ENCODE measurements around the gene HIPK1. TPM values are rescaled to one million over a fixed set of nuclear protein-coding genes. Genes with fewer than 3 reads are reported as not detected.

Gene HIPK1
- 10 to 100 TPM; 38.7 to 47.9 (median 44.7) TPM for polyA plus RNA-seq (ENCODE audit: insufficient read length in 4 of 4)

DNA sequence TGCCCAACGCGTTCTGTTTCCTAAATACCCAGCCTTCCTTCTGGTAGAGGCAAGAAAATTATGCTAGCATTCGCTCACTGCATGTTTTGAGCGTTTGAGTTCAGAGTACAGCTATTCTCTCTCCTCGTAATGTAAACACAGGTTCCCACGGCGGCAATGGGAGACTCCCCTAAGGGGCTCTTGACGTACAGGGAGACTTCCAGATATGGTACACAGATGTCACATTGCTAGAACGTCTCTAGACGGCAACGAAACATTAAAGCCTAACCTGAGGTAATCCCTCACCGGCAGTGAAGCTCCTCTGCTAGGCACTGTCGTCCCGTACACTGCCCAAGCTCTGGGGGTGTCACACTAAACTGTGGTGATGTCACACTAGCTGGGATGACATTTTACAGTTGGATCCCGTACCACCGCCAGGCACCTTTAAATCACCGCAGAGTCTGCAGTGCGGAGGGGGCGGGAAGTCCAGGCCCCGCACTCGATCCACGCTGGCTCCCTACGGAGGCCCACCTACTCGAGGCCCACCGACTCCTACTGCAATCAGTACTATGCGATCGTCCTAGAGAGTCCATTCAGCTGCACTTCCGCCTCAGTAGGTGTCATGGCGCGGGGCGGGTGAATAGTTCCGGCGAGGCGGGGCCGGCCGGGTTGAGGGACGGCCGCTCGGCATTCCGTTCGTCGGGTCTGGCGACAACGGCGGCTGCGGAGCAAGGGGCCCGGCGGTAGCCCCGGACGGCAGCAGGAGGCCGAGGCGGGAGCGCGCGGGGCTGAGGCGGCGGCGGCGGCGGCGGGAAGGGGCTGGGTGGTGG lies at the start of gene HIPK1:
TSS of gene HIPK1 (plus strand) at position 384 of the 809 bp plus-strand sequence.
- DNase-seq (ENCODE audit: low read depth in 4 of 4, low spot score in 3 of 4) = peak; percentile 87 to 93 (median 88)

DNA sequence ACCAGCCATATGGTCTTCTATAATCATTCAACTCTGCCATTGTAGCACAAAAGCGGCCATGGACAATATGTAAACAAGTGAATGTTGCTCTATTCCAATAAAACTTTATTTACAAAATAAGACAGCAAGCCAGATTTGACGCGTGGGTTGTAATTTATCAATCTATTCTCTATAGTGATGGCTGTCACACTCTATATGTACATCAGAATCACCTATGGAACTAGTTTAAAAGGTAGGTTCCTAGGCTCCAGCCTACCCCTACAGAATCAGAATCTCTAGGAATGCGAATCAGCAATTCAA lies 49.4 kb upstream of the HIPK1 start:
- DNase-seq (ENCODE audit: low read depth in 4 of 4, low spot score in 3 of 4) = no peak

DNA sequence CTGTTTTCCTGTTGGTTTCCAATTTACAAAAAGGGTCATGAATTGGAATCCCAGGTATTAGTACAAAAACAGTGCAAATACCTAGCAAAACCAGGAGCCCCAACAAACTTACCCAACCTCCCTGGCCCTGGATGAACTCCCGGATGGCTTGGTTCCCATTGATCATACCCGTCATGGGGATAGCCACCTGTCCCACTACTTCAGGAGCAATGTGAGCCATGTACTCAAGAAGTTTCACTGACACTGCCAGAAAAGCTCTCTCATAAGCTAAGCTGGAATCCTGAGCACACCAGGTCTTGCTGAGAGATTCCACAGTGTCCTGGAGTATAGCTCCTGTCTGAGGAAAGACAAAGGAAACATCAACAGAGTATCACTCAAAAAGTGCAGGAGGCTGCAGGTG lies 47.5 kb upstream of the HIPK1 start:
- DNase-seq (ENCODE audit: low read depth in 4 of 4, low spot score in 3 of 4) = no peak

DNA sequence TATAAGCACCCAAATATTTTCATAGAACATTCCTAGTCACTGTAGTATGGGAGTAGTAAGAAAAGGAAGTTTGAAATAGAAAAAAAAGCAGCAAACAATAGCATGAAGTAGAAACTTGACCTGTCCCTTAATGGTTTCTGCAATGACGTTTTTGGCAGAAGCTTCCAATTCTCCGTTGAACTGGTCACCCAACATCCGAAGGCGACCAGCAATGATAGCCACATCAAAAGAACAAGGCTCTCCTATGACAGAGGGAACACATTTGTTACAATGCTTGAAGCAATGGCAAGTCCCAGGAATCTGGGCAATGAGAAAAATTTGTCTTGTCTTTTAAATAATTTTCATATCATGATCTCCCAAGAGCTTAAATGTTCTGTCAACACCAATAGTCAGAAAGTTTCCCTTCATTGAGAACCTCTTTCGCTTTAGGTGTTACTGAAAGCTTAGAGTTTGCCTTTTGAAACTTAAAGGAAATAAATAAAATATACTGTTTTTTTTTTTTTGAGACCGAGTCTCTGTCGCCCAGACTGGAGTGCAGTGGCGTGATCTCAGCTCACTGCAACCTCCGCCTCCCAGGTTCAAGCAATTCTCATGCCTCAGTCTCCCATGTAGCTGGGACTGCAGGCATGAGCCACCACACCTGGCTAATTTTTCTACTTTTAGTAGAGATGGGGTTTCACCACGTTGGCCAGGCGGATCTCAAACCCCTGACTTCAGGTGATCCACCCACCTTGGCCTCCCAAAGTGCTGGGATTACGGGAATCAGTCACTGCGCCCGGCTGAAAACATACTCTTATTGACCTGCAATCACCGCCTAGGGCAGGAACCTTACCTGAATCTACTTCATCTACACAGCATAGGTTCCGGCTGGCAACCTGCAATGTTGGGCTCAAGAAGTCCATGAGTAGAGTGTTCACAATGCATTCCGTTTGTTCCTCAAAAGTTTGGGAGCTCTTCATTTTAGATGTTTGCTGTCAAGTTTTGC lies 42.4 kb upstream of the HIPK1 start:
- DNase-seq (ENCODE audit: low read depth in 4 of 4, low spot score in 3 of 4) = no peak

DNA sequence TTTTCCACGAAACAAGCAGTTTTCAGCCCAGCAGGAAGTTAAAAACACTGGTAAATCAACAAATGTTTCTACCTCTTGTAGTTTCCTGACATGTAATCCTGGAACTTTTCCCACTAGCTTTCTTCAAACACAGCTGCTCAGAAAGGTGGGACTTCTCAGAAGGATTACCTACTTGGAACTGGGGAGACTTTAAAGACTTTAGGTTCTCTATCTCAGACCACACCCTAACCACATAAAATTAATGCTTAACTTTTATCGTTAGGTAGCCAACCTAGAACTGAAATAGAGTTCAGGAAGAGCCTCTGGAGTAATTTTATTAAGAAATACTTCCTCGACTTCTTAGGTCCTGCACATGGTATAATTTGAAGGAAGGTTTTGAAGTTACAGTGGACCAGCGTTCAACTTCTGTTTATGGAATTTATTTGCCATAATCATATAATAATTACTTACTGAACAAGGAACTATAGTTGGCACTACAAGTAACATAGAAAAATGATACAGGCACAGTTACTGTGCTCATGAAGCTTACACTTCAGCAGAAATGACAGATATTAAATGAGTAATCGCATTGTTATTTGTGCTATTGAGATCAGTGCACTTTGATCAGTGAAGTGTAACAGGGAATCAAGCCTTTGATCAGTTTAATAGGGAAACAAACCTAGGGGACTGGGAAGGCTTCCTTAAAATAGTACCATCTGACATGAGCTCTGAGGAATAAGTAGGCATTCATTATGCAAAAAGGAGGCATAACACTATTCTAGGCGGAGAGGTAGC lies 41.5 kb upstream of the HIPK1 start, which contains the start of gene BCL2L15:
TSS of gene BCL2L15 (minus strand) at position 180 of the 774 bp plus-strand sequence. CDS start 206 bp downstream, outside the sequence.
- DNase-seq (ENCODE audit: low read depth in 4 of 4, low spot score in 3 of 4) = no peak

DNA sequence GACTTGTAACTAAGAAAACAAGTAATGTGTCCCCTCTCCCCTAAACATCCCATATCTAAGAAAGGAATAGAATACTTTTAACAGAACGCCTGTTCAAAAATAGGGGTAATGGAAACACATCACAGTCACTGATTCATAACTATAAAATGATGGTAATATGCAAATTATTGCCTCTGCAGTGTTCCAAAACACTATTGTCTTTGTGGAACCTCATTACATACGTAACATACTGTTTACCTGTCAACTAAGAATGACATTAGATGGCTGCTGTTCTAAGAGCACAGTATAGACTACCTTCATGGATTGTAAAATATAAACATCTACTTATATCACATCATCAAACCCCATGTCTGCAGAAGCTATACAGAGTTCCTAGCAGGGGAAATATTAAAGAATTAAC lies 38.3 kb upstream of the HIPK1 start:
- no peak for DNase-seq (ENCODE audit: low read depth in 4 of 4, low spot score in 3 of 4)

DNA sequence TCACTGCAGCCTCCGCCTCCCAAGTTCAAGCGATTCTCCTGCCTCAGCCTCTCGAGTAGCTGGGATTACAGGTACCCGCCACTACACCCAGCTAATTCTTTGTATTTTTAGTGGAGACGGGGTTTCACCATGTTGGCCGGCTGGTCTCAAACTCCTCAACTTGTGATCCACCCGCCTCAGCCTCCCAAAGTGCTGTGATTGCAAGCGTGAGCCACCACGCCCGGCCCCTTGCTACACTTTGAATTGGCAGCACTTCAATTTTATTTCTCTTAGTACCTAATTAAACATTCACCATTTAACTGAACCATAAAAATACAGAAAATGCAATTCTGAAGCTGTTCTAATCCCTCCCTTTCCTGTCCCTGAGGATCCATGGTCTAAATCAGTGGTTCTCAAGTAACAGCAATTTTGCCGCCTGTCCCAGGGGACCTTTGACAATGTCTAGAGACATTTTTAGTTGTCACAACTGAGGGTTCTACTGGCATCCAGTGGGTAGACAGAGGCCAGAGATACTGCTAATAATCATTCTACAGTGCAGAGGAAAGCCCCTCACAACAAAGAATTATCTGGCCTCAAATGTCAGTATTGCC lies 37.4 kb upstream of the HIPK1 start:
- no peak for DNase-seq (ENCODE audit: low read depth in 4 of 4, low spot score in 3 of 4)

DNA sequence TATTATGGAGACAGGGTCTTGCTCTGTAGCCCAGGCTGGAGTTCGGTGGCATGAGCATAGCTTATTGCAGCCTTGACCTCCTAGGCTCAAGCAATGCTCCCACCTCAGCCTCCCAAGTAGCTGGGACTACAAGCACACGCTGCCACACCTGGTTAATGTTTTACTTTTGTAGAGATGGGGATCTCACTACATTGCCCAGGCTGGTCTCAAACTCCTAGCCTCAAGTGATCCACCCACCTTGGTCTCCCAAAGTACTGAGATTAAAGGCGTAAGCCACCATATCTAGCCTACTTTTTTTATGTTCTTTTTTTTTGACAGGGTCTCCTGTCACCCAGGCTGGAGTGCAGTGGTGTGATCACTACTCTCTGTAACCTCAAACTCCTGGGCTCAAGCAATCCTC lies 35.9 kb upstream of the HIPK1 start:
- no peak for DNase-seq (ENCODE audit: low read depth in 4 of 4, low spot score in 3 of 4)

DNA sequence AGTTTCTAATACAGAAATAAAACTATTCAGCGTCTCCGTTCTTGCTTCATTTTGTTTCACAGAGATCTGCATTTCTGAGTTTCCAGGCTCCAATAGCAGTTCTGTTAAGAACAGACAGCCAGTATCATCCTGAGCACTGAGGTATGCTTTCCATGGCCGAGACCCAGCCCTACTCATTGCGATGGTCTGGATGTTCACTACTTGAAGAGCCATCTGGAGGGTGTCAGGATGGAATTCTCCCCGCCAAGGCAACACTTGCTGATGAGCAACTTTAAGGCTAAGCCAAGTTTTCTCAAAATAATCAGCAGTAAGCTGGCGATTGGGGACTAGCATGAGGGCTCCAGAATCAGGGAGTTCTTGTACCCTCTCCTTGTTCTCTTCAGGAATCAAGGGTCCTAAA lies 34.0 kb upstream of the HIPK1 start:
- no peak for DNase-seq (ENCODE audit: low read depth in 4 of 4, low spot score in 3 of 4)

DNA sequence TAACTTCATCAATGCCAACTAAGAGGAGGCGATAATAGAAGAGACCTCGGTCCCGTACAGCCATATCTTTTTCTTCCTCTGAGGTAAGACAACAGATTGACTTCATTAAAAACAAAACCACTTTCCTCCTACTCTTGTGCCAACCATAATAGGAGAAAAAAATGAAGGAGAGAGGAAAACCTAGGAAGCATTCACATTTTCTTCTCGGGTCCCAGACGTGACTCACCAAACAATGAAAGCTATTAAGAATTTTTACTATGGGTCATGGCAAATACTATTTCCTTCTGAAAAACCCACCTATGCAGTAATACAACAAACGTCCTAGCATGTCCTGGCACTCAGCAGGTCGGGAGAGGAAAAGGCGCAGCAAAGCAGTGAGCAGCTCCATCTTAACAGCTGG lies 33.2 kb upstream of the HIPK1 start:
- DNase-seq (ENCODE audit: low read depth in 4 of 4, low spot score in 3 of 4) = no peak

DNA sequence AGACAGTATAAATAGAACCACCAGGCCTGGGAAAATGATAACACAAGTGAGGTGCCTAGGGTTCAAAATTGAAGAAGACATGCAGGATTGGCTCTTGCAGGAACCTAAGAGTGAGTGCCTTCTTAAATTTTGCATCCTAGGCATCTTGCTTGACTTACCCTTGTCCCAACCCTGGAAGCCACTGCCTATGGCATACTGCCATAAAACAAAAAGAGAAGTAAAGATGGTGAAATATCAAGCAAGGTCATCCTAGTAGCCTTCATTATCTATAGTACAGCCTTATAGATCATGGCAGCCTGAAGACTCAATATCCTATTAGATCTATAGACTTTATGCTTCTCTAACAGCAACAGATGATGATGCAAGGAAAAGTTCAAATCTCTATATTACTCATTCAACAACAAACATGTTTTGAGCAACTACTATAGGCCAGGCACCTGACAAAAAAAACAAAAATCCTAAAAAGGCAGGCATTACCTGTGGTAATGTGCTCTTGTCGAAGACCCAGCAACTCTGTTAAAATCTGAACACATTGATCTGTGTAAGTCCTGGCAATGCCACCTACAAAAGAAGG lies 30.8 kb upstream of the HIPK1 start:
- no peak for DNase-seq (ENCODE audit: low read depth in 4 of 4, low spot score in 3 of 4)

DNA sequence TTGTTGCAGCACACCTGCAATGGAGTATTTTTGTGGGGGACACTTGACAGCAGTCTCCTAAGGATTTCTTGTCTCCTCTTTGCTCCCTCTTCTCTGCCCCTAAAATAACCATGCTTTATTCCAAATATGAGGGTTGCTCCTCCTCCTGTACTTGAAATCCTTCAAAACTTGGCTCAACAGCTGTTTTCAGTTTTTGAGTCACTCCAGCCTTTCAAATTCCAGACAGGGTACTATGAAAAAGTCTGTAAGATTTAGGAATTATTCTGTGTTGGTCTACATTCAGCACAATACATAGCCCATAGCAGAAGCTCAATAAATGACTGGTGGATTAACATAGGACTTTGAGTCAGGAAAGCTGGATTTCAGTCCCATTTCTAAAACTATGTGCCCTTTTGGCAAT lies 30.0 kb upstream of the HIPK1 start:
- no peak for DNase-seq (ENCODE audit: low read depth in 4 of 4, low spot score in 3 of 4)

DNA sequence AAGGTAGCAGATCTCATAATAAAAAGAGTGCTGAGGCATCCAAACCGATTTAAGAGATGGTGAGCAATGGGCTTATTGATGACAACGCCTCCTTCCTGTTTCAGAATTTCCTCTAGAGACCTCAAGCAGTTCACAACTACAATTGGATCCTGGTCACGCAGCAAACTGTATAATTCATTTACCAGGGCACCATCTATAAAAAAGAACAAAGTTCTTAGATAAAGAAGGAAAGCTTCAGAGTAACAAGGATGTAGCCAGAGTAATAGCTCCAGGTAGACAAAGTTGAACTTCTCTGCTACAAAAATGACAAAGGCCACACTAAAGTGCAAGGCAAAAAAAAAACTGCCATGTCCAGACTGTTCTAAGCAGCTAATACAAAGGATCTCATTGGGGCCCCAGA lies 27.9 kb upstream of the HIPK1 start:
- DNase-seq (ENCODE audit: low read depth in 4 of 4, low spot score in 3 of 4) = no peak

DNA sequence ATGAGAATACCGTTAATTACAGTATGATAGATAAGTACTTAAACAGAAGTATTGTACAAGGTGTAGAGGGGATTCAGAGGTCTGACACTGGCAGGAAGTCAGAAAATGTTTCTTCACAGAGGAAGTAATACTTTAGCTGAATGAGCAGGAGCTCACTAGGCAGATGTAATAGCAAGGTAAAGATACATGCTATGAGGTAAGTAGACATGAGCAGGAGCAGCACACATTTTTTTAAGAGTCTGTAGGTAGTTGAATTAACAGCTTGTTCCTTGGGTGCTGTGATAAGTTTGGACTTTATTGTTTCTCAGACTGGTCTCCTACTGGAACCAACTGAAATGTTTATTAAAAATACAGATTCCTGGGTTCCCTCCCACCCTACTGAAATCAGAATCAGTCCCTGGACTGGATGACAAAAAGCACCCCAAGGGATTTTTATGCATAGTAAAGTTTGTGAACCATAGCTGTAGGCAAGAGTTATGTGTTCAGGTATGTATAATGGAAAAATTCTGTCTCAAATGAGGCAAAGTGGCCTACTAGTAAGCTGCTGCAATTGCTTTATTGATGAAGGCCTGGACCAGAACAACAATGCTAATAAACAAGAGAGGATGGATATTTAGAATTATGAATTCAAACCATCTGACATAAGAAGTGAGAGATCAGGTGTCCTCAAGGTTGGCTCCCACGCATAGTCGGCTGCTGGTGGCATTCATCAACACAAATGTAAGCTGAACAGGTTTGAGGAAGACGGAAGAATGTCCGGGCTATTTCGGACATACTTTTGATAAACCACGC lies 25.4 kb upstream of the HIPK1 start:
- DNase-seq (ENCODE audit: low read depth in 4 of 4, low spot score in 3 of 4) = no peak

DNA sequence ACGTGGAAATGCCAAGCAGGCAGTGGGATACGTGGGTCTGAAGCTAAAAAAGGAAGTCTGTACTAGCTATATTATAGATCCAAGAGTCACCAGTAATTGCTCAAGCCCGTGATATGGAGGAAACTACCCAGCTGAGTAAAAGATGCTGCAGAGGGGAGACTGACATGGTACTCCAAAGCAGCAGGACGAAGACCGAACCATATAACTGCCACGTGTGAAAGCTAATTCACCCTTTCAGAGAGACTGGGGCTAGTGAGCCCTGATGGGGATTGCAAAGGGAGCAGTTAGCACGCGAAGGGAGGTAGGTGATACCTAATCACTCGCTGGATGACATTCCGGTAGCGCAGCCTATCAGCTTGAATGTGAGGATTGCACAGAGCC lies 24.8 kb upstream of the HIPK1 start:
- no peak for DNase-seq (ENCODE audit: low read depth in 4 of 4, low spot score in 3 of 4)

DNA sequence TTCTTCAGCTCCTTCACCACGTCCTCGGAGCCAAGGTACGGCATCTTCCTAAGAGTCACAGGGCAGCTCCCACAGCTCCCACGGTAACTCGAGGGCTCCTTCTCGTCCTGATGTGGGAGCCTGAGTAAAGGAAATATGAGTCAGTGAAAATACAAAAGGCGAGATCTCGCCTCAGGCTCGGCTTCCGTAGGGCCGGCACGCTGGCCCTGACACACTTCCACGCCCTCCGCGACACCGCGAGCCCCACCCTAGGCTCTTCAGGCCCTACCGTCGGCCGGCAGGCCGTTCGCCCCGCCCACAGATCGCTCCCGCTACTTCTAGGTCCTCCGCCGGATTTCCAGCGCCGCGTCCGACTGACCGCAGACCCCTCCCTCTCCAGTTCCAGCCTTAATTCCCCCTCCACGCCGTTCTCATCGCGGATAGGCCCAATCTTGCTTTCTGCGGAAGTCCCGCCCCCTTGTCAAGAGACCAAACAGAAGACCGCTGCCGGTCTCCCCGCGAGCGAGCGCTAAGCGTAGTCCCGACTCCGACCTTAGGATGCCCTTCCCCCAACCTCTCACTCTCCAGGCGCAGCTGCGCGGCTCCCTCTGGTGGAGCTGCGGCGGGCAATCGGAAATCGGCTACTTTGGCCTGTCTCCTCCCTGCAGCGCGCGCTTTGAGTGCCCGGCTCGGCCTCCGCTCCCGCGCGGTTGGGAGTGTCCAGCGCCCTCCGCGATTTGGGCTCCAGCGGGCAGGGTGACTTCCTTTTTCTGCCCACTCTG lies 24.3 kb upstream of the HIPK1 start, which contains the start of the genes AP4B1 and DCLRE1B:
TSS of gene AP4B1 (minus strand) at position 126 of the 761 bp plus-strand sequence. CDS start at position 44, 82 bp downstream.
TSS of gene DCLRE1B (plus strand) at position 653 of the 761 bp plus-strand sequence. CDS start 261 bp downstream, outside the sequence.
- DNase-seq (ENCODE audit: low read depth in 4 of 4, low spot score in 3 of 4) = peak; percentile 98 to 99 (median 98)

DNA sequence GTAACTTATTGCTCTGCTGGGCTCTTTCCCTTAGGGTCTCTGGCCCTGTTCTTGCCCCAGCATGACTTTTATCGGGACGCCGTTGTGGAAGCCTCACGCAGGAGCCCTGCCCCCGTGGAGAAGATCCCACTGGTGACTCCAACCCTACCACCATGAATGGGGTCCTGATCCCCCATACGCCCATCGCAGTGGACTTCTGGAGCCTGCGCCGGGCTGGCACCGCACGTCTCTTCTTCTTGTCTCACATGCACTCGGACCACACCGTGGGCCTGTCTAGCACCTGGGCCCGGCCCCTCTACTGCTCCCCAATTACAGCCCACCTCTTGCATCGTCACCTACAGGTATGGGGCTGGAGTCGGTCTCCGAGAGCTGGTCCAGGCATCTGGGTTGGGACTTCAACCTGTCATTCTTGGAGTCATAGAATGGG lies 23.7 kb upstream of the HIPK1 start:
- peak in 1 of 4 donors; percentile 25 for DNase-seq (ENCODE audit: low read depth in 4 of 4, low spot score in 3 of 4)

All from right renal pelvis (tissue), 4 donors.